Pons (tissue), 1 donor: ENCODE data around the gene RNF167.

ENCODE experiments used
- DNase-seq: peaks from one replicate; pipeline ENCODE4 v3.0.0-alpha.2; 2016; ENCODE audit warnings: low spot score

The RNF167 gene

GRCh38 chr17:4938688-4939545 is 1.2 kb upstream of the RNF167 start:
- no peak for DNase-seq

DNA sequence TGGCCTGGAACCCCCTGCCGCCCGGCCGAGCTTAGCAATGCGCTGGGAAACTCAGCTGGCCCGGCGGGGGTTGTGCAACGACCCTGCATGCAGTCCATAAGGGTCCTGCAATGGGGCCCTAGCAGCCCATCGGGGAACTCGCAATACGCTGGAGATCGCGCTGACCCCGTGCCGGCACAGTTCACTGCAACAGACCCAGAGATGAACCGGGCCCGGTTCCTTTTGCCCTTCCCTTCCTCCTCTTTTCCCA is 597 bp upstream of the RNF167 start:
- DNase-seq = no peak

DNA sequence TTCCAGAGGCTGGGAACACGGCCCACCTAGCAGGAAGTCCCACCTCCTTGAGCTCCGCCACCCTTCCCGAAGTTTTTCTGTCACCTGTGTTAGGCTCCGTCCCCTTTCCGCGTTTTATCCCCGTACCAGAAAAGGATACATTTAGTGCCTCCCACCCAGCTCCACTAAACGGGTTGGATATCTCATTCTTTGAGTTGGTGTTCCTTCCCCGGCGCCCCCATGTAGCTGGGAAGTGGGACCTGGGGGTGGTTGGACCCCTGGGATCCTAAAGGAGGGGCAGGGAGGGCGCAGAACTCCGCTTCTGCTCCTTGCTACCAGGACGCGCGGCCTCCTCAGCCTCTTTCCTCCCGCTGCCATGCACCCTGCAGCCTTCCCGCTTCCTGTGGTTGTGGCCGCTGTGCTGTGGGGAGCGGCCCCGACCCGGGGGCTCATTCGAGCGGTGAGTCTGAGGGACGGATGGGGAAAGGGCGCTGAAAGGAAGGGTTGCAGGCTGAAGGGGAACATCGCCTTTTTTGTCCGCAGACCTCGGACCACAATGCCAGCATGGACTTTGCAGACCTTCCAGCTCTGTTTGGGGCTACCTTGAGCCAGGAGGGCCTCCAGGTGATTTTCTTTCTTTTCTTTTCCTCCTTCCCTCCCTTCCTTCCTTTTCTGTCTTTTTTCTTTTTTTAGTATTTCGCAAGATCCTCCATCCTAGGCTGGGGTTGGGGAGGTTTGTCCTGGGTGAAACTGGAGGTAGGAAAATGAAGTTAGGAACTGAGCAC is 669 bp downstream of the RNF167 start:
- no peak for DNase-seq

DNA sequence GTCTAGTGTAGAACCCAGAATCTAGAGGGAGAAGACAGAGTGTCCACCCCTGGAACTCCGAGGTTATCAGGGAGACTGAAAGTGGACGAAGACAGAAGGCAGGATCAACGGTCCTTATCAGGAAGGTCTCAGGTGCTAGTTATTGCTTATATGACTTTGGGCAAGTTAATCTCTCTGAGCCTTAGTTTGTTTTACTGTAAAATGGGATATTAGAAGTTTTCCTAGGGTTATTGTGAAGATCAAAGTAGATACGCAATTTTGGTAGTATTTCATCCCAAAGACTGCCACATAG is 1.2 kb downstream of the RNF167 start:
- no peak for DNase-seq

- no peak for DNase-seq
Measured at GRCh38 chr17:4942760-4943508, 2.9 kb downstream of the RNF167 start.

GRCh38 chr17:4944163-4944553 is 4.1 kb downstream of the RNF167 start:
- DNase-seq = no peak

GRCh38 chr17:4944554-4945175 is 4.6 kb downstream of the RNF167 start:
- no peak for DNase-seq

GRCh38 chr17:4945176-4945943 is 5.3 kb downstream of the RNF167 start:
- peak; percentile 36 for DNase-seq

DNA sequence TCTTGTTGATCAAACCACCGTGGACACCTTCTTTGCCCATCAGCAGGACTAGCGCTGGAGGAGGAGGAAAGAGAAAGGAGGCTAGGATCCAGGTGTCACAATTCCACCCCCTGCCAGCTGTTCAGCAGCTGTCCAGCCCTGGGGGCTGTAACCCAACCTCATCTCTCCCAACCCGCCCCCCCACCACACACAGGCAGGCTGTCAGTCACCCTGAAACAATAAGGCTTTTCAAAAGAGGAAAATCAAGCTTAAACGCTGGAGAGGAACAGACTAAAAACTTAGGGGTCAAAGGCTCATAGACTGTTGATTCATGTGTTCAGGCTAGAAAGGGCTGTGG is 5.8 kb downstream of the RNF167 start:
- DNase-seq = no peak

DNA sequence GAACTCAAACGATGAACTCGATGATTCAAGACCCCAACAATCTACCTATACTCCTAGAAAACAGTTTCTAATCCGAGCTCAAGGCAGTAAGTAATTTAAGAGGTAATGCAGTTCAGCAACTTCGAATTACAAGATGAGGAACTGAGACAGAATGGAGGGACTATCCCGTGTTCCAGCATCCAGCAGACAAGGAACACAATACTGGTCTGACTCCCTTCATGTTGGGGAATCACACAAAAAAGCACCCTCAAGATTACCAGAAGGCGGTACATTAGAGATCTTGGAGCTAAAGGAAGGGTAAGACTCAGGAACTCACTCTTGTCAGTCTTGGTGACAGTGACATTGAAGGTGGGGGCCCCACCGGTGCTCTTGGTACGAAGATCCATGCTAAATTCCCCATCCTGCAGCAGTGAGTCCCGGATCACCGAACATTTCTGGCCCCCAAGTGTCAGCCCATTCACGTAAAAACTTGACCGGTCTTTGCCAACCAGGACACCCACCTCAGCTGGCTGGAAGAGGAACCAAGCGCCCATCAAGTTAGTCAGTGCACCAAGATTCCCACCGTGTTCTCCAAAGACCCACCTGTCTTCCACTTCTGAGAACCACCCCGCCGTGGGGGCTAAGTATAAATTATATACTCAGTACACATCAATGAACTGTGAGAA is 6.4 kb downstream of the RNF167 start:
- no peak for DNase-seq

DNA sequence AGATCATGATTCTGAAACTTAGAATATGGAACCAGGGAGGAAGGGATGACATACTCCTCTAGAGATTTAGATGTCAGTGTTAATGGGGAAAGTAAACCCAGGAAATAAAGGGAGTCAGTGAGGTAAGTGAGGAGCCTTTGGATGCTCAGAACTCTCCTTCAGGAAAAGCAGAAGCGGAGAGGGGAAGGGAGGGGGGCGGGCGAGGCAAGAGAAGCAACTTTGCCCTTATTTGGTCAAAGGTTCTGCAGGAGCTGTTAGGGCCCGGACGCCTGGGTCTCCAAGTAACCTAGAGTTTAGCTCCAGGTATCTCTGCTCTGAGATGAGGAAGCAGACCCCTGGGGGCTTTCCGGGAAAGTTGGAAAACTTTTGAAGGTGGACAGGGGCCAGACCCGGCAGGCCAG is 6.9 kb downstream of the RNF167 start:
- no peak for DNase-seq

DNA sequence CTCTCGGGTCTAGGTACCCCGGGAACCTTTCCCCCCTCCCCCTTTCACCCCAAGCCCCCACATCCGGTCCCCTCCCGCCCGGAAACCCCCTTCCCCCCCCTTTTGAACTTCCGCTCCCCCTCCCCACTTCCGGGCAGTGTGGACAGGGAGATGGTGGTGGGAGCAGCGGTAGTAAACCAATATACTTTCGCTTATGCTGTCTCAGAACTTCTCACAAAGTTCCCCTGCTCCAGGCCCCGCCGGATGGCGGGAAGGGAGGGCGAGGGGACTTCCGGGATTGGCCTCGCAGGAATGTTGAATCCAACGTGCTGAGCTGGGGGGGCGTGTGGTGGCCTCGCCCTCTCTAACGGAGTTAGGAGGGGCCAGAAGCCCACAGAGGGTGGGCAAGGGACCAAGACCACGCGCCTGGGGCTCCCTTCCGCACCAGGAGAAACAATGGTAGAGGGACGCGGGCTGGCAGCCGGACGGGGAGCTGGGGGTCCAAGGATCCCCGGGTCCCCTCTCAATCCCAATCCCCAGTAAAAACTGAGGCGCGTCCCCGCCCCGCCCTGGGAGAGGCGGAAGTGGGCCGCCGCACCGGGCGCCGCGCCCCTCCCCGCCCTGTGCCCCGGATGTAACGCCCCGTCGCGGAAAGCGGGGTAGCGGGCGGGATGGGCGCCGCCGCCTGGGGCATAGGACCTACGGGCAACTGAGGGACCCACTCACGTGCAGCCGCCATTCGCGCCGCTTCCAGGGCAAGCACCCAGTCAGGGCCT is 7.5 kb downstream of the RNF167 start:
- no peak for DNase-seq

GRCh38 chr17:4948166-4948930 is 8.3 kb downstream of the RNF167 start, which contains the start of gene PFN1:
Gene PFN1, minus strand, starts transcription at chr17:4948530. Its CDS starts 136 bp downstream, at chr17:4948394.
- peak; percentile 86 for DNase-seq

GRCh38 chr17:4948931-4949320 is 8.9 kb downstream of the RNF167 start:
- DNase-seq = peak; percentile 84

DNA sequence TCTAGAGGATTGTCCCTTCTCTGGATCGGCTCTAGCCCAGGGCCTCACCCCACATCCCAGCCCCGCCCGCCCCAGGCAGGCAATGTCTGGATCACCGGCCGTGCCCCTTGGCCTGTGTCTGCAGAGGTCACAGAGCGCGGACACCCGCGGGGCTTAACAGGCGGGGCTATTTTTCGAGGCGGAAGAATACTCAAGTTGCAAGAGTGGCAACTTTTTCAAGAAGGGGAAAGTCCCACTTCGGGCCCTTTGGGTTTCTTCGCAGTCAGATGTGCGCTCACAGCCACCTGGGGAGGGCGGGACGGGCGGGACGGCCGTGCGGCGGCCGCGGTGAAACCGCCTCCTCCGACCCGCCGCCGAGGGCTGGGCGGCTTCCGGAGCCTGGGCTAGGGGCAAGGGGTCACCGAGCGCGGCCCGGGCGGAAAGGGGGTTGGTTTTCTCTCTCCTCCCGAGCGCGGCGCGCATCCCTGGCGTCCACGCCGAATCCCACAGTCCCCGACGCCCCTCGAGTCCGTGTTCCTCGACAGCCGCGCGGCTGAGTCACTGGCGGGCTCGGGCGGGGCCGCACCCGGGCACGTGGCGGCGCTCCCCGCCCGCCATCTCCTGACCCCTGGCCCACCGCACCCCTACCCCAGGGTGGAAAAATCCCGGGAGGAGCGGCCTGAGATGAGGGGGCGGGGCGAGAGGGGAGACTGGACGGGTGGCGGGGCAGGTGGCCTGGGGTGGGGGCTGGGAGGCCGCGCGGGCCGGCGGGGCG is 9.4 kb downstream of the RNF167 start:
- DNase-seq = peak; percentile 53

- DNase-seq = no peak
Measured at GRCh38 chr17:4950075-4950745, 10.1 kb downstream of the RNF167 start.

GRCh38 chr17:4950746-4951204 is 10.7 kb downstream of the RNF167 start, which contains the start of gene ENO3:
Gene ENO3, plus strand, starts transcription at chr17:4951119. Its CDS starts 711 bp downstream, at chr17:4951830.
- DNase-seq = no peak

DNA sequence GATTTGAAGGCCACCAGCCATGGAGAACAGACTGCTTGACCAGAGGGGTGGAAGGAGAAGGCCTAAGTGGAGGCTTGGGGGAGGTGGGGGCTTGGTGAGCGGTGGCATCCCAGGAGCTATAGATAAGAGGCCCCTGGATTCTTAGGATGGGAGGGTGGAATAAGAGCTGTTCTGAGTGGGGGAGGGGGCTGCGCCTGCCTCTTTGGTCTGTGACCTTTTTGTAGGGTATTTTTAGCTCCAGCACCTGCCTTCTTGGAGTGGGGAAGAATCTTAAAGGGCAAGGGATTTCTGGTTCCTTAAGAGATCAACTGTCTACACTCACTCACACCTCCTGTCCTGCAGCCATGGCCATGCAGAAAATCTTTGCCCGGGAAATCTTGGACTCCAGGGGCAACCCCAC is 11.4 kb downstream of the RNF167 start:
- DNase-seq = no peak
